COLO829 (cell line): ENCODE measurements around the gene TEKT5.

Experiments
- DNase-seq: peaks from one replicate; pipeline ENCODE4 v3.0.0; 2012; ENCODE audit warnings: low spot score

The TEKT5 gene

GRCh38 chr16:10608687-10609401 lies 85.9 kb downstream of the TEKT5 start:
- DNase-seq = no peak

GRCh38 chr16:10607157-10607556 lies 87.6 kb downstream of the TEKT5 start:
- no peak for DNase-seq

GRCh38 chr16:10606607-10607006 lies 88.1 kb downstream of the TEKT5 start:
- no peak for DNase-seq

- DNase-seq = no peak
Observed at GRCh38 chr16:10605636-10606035, 89.1 kb downstream of the TEKT5 start.

- no peak for DNase-seq
Observed at GRCh38 chr16:10601444-10602408, 93.0 kb downstream of the TEKT5 start.

- no peak for DNase-seq
Observed at GRCh38 chr16:10600782-10601443, 93.8 kb downstream of the TEKT5 start.

GRCh38 chr16:10599626-10600025 lies 95.1 kb downstream of the TEKT5 start:
- DNase-seq = no peak

GRCh38 chr16:10598157-10598556 lies 96.6 kb downstream of the TEKT5 start:
- no peak for DNase-seq

- no peak for DNase-seq
Observed at GRCh38 chr16:10597187-10597601, 97.5 kb downstream of the TEKT5 start.

- no peak for DNase-seq
Observed at GRCh38 chr16:10594312-10594950, 100.3 kb downstream of the TEKT5 start.

GRCh38 chr16:10592611-10593010 lies 102.1 kb downstream of the TEKT5 start:
- DNase-seq = no peak

GRCh38 chr16:10590342-10590741 lies 104.4 kb downstream of the TEKT5 start:
- DNase-seq = no peak

GRCh38 chr16:10589109-10589508 lies 105.6 kb downstream of the TEKT5 start:
- DNase-seq = no peak

- no peak for DNase-seq
Observed at GRCh38 chr16:10587622-10588021, 107.1 kb downstream of the TEKT5 start.

GRCh38 chr16:10584981-10585438 lies 109.7 kb downstream of the TEKT5 start:
- no peak for DNase-seq

GRCh38 chr16:10583269-10583668 lies 111.5 kb downstream of the TEKT5 start:
- no peak for DNase-seq

- no peak for DNase-seq
Observed at GRCh38 chr16:10581507-10581906, 113.2 kb downstream of the TEKT5 start.

GRCh38 chr16:10580883-10581247 lies 113.9 kb downstream of the TEKT5 start:
- DNase-seq = no peak

GRCh38 chr16:10579965-10580882 lies 114.5 kb downstream of the TEKT5 start, which contains the start of gene EMP2:
TSS of gene EMP2 (minus strand) at chr16:10580598. CDS start at chr16:10547617, 32,981 bp downstream.
- peak; percentile 70 for DNase-seq

GRCh38 chr16:10579575-10579964 lies 115.2 kb downstream of the TEKT5 start:
- DNase-seq = no peak
